Stimulated activated naive CD8-positive, alpha-beta T cell treated with anti-CD3 and anti-CD28 coated beads, Interleukin-15, amount 100 ng/mL, for 72 hours (primary cell): ENCODE data around the gene AGAP5.

ENCODE experiments used
- ATAC-seq: fragments of 150-1000 bp; cut with Tn5 transposase; 2 replicates; pipeline ENCODE4 v1.10.0; 2021; ENCODE audit warnings: mild to moderate bottlenecking, moderate library complexity
- DNase-seq, 2 donors: peaks; one replicate each; pipeline ENCODE4 v3.0.0; 2021 to 2022
- H3K27ac Mint-ChIP-seq, 2 donors: one replicate each; pipeline ENCODE4 v1.8.0; 2022; ENCODE audit warnings: mild to moderate bottlenecking in 2 of 2, mixed read lengths in 2 of 2, moderate library complexity in 2 of 2
- H3K27me3 Mint-ChIP-seq: one replicate; pipeline ENCODE4 v1.8.0; 2022; ENCODE audit warnings: mixed read lengths
- H3K4me1 Mint-ChIP-seq: one replicate; pipeline ENCODE4 v1.8.0; 2022; ENCODE audit warnings: mild to moderate bottlenecking, mixed read lengths
- H3K4me3 Mint-ChIP-seq, 2 donors: one replicate each; pipeline ENCODE4 v1.8.0; 2022; ENCODE audit warnings: mild to moderate bottlenecking in 2 of 2, mixed read lengths in 2 of 2, moderate library complexity in 1 of 2
- H3K9me3 Mint-ChIP-seq, 2 donors: one replicate each; pipeline ENCODE4 v1.8.0; 2022; ENCODE audit warnings: mixed read lengths in 2 of 2

Gene AGAP5

GRCh38 chr10:73648975-73649829 lies 48.7 kb downstream of the AGAP5 start:
- peak overlapping the region in 1 of 2 donors; percentile 14 for H3K4me3 Mint-ChIP-seq
- peaks cover 19% of the 10 kb centered on the region for H3K27me3 Mint-ChIP-seq
- ATAC-seq, result no peak
- no peak for DNase-seq
- H3K27ac Mint-ChIP-seq, result peak overlapping the region in 1 of 2 donors; percentile 27
- no peaks in the 10 kb centered on the region for H3K9me3 Mint-ChIP-seq
- peaks cover 22% of the 10 kb centered on the region for H3K4me1 Mint-ChIP-seq

GRCh38 chr10:73647875-73648651 lies 49.8 kb downstream of the AGAP5 start:
- Mint-ChIP-seq H3K27ac (peak overlapping the region; percentile 78 to 96), H3K4me3 (peak overlapping the region; percentile 74 to 91), H3K4me1 (peaks cover 25% of the 10 kb centered on the region), H3K9me3 (no peaks in the 10 kb centered on the region), H3K27me3 (peaks cover 19% of the 10 kb centered on the region)
- DNase-seq (no peak), ATAC-seq (peak; percentile 46)

- peak; percentile 38 to 49 for DNase-seq
- peak overlapping the region; percentile 74 to 91 for H3K4me3 Mint-ChIP-seq
- H3K27ac Mint-ChIP-seq, result peak overlapping the region; percentile 84 to 96
- ATAC-seq, result peak; percentile 39
- peaks cover 19% of the 10 kb centered on the region for H3K27me3 Mint-ChIP-seq
- H3K4me1 Mint-ChIP-seq, result peaks cover 25% of the 10 kb centered on the region
- no peaks in the 10 kb centered on the region for H3K9me3 Mint-ChIP-seq
Measured at GRCh38 chr10:73647211-73647874, 50.6 kb downstream of the AGAP5 start.

GRCh38 chr10:73646598-73647041 lies 51.3 kb downstream of the AGAP5 start:
- H3K4me3 Mint-ChIP-seq, result peak overlapping the region; percentile 74 to 91
- ATAC-seq (no peak), DNase-seq (no peak)
- H3K9me3 Mint-ChIP-seq, result no peaks in the 10 kb centered on the region
- H3K4me1 Mint-ChIP-seq, result peaks cover 25% of the 10 kb centered on the region
- peak overlapping the region; percentile 75 to 84 for H3K27ac Mint-ChIP-seq
- peaks cover 20% of the 10 kb centered on the region for H3K27me3 Mint-ChIP-seq

GRCh38 chr10:73645251-73645650 lies 52.7 kb downstream of the AGAP5 start:
- Mint-ChIP-seq H3K4me1 (peaks cover 21% of the 10 kb centered on the region), H3K9me3 (no peaks in the 10 kb centered on the region), H3K4me3 (no peak overlapping the region), H3K27me3 (peaks cover 26% of the 10 kb centered on the region), H3K27ac (no peak overlapping the region)
- ATAC-seq, result no peak
- DNase-seq, result no peak

GRCh38 chr10:73644767-73645166 lies 53.1 kb downstream of the AGAP5 start:
- Mint-ChIP-seq H3K4me1 (peaks cover 21% of the 10 kb centered on the region), H3K27ac (no peak overlapping the region), H3K9me3 (no peaks in the 10 kb centered on the region), H3K27me3 (peaks cover 25% of the 10 kb centered on the region), H3K4me3 (no peak overlapping the region)
- no peak for DNase-seq
- ATAC-seq, result no peak

- Mint-ChIP-seq H3K4me3 (no peak overlapping the region), H3K4me1 (peaks cover 21% of the 10 kb centered on the region), H3K27ac (no peak overlapping the region), H3K27me3 (peaks cover 19% of the 10 kb centered on the region), H3K9me3 (no peaks in the 10 kb centered on the region)
- DNase-seq (peak; percentile 48 to 50), ATAC-seq (peak; percentile 68)
Measured at GRCh38 chr10:73644015-73644743, 53.7 kb downstream of the AGAP5 start.

- Mint-ChIP-seq H3K4me1 (peaks cover 21% of the 10 kb centered on the region), H3K27ac (no peak overlapping the region), H3K9me3 (no peaks in the 10 kb centered on the region), H3K4me3 (no peak overlapping the region), H3K27me3 (peaks cover 14% of the 10 kb centered on the region)
- DNase-seq (no peak), ATAC-seq (no peak)
Measured at GRCh38 chr10:73643362-73643761, 54.5 kb downstream of the AGAP5 start.

- Mint-ChIP-seq H3K4me1 (peaks cover 15% of the 10 kb centered on the region), H3K9me3 (no peaks in the 10 kb centered on the region), H3K27ac (peak within 1 kb of the TSS; percentile 9 to 49), H3K27me3 (peaks cover 9% of the 10 kb centered on the region), H3K4me3 (no peak within 1 kb of the TSS)
- DNase-seq, result no peak
- no peak for ATAC-seq
Measured at GRCh38 chr10:73641328-73642060, 56.4 kb downstream of the AGAP5 start, which contains the start of gene MYOZ1. Gene MYOZ1 (minus strand): TSS chr10:73641474. CDS start chr10:73640017, 1,457 bp downstream.

GRCh38 chr10:73639286-73639685 lies 58.6 kb downstream of the AGAP5 start:
- no peak overlapping the region for H3K27ac Mint-ChIP-seq
- H3K9me3 Mint-ChIP-seq, result no peaks in the 10 kb centered on the region
- peaks cover 6% of the 10 kb centered on the region for H3K27me3 Mint-ChIP-seq
- peaks cover 8% of the 10 kb centered on the region for H3K4me1 Mint-ChIP-seq
- DNase-seq (no peak), ATAC-seq (no peak)
- H3K4me3 Mint-ChIP-seq, result no peak overlapping the region

- Mint-ChIP-seq H3K4me1 (no peaks in the 10 kb centered on the region), H3K27me3 (no peaks in the 10 kb centered on the region), H3K4me3 (no peak overlapping the region), H3K27ac (no peak overlapping the region), H3K9me3 (no peaks in the 10 kb centered on the region)
- ATAC-seq (no peak), DNase-seq (no peak)
Measured at GRCh38 chr10:73635781-73636180, 62.1 kb downstream of the AGAP5 start.

- Mint-ChIP-seq H3K4me3 (no peak overlapping the region), H3K4me1 (no peaks in the 10 kb centered on the region), H3K9me3 (no peaks in the 10 kb centered on the region), H3K27ac (peak overlapping the region in 1 of 2 donors; percentile 66), H3K27me3 (no peaks in the 10 kb centered on the region)
- no peak for ATAC-seq
- no peak for DNase-seq
Measured at GRCh38 chr10:73634421-73634820, 63.5 kb downstream of the AGAP5 start.

GRCh38 chr10:73629165-73629564 lies 68.7 kb downstream of the AGAP5 start:
- ATAC-seq (no peak), DNase-seq (no peak)
- H3K4me3 Mint-ChIP-seq, result no peak overlapping the region
- H3K27me3 Mint-ChIP-seq, result no peaks in the 10 kb centered on the region
- H3K9me3 Mint-ChIP-seq, result no peaks in the 10 kb centered on the region
- H3K4me1 Mint-ChIP-seq, result peaks cover 8% of the 10 kb centered on the region
- H3K27ac Mint-ChIP-seq, result no peak overlapping the region

- no peaks in the 10 kb centered on the region for H3K27me3 Mint-ChIP-seq
- DNase-seq, result no peak
- H3K9me3 Mint-ChIP-seq, result no peaks in the 10 kb centered on the region
- no peak for ATAC-seq
- H3K4me1 Mint-ChIP-seq, result peaks cover 8% of the 10 kb centered on the region
- H3K27ac Mint-ChIP-seq, result peak overlapping the region in 1 of 2 donors; percentile 19
- H3K4me3 Mint-ChIP-seq, result no peak overlapping the region
Measured at GRCh38 chr10:73628405-73628804, 69.5 kb downstream of the AGAP5 start.
